ENCODE data around the gene GET4.
A peak's percentile ranks its signal among the peaks of the same experiment; 100 is the strongest.

The GET4 gene

GRCh38 chr7:832968-833424 is 43.4 kb upstream of the GET4 start:
- H3K4me3 ChIP-seq (ENCODE audit: low read depth, low read length), result no peak overlapping the region
- H3K4me1 ChIP-seq (ENCODE audit: control insufficient read depth, insufficient read depth, low read length), result peaks cover 13% of the 10 kb centered on the region
- ChIA-PET CTCF (interaction anchor here (0.6 to 1.3 kb wide), 4 partner anchors 15 to 71 kb away, joined by 3 to 5 read pairs (median 4); no protein-coding TSS in a partner anchor), POLR2A (interaction anchor here (1.5 kb wide), 1 partner anchor 17 kb away, joined by 8 read pairs; no protein-coding TSS in a partner anchor)
- no peak for TF ChIP-seq ZNF704 (tag by site-specific recombination; IDR thresholded peaks at IDR 0.05)
- no peak for TF ChIP-seq PBX3 (CRISPR knock-in tag; IDR thresholded peaks at IDR 0.05)
- TF ChIP-seq, protein P1, sequence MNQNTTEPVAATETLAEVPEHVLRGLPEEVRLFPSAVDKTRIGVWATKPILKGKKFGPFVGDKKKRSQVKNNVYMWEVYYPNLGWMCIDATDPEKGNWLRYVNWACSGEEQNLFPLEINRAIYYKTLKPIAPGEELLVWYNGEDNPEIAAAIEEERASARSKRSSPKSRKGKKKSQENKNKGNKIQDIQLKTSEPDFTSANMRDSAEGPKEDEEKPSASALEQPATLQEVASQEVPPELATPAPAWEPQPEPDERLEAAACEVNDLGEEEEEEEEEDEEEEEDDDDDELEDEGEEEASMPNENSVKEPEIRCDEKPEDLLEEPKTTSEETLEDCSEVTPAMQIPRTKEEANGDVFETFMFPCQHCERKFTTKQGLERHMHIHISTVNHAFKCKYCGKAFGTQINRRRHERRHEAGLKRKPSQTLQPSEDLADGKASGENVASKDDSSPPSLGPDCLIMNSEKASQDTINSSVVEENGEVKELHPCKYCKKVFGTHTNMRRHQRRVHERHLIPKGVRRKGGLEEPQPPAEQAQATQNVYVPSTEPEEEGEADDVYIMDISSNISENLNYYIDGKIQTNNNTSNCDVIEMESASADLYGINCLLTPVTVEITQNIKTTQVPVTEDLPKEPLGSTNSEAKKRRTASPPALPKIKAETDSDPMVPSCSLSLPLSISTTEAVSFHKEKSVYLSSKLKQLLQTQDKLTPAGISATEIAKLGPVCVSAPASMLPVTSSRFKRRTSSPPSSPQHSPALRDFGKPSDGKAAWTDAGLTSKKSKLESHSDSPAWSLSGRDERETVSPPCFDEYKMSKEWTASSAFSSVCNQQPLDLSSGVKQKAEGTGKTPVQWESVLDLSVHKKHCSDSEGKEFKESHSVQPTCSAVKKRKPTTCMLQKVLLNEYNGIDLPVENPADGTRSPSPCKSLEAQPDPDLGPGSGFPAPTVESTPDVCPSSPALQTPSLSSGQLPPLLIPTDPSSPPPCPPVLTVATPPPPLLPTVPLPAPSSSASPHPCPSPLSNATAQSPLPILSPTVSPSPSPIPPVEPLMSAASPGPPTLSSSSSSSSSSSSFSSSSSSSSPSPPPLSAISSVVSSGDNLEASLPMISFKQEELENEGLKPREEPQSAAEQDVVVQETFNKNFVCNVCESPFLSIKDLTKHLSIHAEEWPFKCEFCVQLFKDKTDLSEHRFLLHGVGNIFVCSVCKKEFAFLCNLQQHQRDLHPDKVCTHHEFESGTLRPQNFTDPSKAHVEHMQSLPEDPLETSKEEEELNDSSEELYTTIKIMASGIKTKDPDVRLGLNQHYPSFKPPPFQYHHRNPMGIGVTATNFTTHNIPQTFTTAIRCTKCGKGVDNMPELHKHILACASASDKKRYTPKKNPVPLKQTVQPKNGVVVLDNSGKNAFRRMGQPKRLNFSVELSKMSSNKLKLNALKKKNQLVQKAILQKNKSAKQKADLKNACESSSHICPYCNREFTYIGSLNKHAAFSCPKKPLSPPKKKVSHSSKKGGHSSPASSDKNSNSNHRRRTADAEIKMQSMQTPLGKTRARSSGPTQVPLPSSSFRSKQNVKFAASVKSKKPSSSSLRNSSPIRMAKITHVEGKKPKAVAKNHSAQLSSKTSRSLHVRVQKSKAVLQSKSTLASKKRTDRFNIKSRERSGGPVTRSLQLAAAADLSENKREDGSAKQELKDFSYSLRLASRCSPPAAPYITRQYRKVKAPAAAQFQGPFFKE (tag by site-specific recombination; IDR thresholded peaks at IDR 0.05; ENCODE audit: borderline replicate concordance), result no peak
- no peak overlapping the region for H3K27ac ChIP-seq (ENCODE audit: extremely low read depth, low read depth, low read length)
- no peaks in the 10 kb centered on the region for H3K9me3 ChIP-seq (ENCODE audit: control insufficient read depth, insufficient read depth, low read depth, low read length)
- H3K36me3 ChIP-seq (ENCODE audit: control insufficient read depth in 2 of 2, insufficient read depth in 1 of 2, low read length in 2 of 2), result peaks cover 4 to 6% of the 10 kb centered on the region in 2 experiments; a peak in 2 of 3 replicates

DNA sequence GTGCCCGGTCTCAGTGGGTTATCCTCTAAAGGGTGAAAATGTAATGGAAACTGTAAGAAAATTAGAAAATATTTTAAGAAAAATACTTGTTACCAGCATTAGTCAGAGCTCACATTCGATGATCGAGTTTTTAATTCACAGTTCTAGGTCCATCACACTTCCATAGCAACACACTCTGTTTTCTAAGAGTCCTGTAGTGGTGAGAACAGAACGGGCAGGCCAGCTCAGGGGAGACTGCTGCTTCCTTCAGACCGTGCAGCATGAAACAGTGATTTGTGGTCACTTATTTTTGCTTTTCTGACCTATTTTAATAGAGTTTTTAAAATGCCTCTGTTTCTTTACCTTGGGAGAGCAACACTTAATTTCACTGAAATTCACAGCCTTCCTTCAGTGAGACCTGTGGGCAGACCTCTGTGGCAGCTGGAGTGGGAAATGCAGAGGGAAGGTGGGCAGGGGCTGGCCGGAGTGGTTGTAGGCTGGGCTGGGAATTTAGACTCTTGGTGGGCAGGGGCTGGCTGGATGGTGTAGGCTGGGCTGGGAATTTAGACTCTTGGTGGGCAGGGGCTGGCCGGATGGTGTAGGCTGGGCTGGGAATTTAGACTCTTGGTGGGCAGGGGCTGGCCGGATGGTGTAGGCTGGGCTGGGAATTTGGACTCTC is 42.6 kb upstream of the GET4 start:
- TF ChIP-seq ZFHX2 (tag by site-specific recombination; conservative IDR thresholded peaks at IDR 0.05) (peak; percentile 54), ZNF48 (tag by site-specific recombination; IDR thresholded peaks at IDR 0.05) (no peak), ZSCAN16 (tag by site-specific recombination; IDR thresholded peaks at IDR 0.05) (no peak), EGR2 (tag by site-specific recombination; IDR thresholded peaks at IDR 0.05; ENCODE audit: low read depth) (peak; percentile 83)
- TF ChIP-seq, protein P2, sequence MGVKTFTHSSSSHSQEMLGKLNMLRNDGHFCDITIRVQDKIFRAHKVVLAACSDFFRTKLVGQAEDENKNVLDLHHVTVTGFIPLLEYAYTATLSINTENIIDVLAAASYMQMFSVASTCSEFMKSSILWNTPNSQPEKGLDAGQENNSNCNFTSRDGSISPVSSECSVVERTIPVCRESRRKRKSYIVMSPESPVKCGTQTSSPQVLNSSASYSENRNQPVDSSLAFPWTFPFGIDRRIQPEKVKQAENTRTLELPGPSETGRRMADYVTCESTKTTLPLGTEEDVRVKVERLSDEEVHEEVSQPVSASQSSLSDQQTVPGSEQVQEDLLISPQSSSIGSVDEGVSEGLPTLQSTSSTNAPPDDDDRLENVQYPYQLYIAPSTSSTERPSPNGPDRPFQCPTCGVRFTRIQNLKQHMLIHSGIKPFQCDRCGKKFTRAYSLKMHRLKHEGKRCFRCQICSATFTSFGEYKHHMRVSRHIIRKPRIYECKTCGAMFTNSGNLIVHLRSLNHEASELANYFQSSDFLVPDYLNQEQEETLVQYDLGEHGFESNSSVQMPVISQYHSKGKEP (tag by site-specific recombination; IDR thresholded peaks at IDR 0.05), result no peak
- ChIA-PET CTCF (interaction anchor here (0.6 to 1.3 kb wide), 3 partner anchors 15 to 62 kb away, joined by 3 to 5 read pairs (median 3); no protein-coding TSS in a partner anchor), POLR2A (no interaction called here)
- no peak overlapping the region for H3K4me3 ChIP-seq (ENCODE audit: low read depth, low read length)
- H3K36me3 ChIP-seq (ENCODE audit: control insufficient read depth in 2 of 2, insufficient read depth in 1 of 2, low read length in 2 of 2), result peaks cover 6 to 9% of the 10 kb centered on the region in 2 experiments; a peak in 2 of 3 replicates
- H3K9me3 ChIP-seq (ENCODE audit: control insufficient read depth, insufficient read depth, low read depth, low read length), result no peaks in the 10 kb centered on the region
- H3K27ac ChIP-seq (ENCODE audit: extremely low read depth, low read depth, low read length), result no peak overlapping the region
- H3K4me1 ChIP-seq (ENCODE audit: control insufficient read depth, insufficient read depth, low read length), result peaks cover 13% of the 10 kb centered on the region

GRCh38 chr7:834277-834676 is 42.1 kb upstream of the GET4 start:
- ChIA-PET CTCF (interaction anchor here (1.3 kb wide), 1 partner anchor 21 kb away, joined by 5 read pairs; no protein-coding TSS in a partner anchor), POLR2A (no interaction called here)
- peaks cover 13% of the 10 kb centered on the region for H3K4me1 ChIP-seq (ENCODE audit: control insufficient read depth, insufficient read depth, low read length)
- peaks cover 6 to 15% of the 10 kb centered on the region in 2 experiments; a peak in 2 of 3 replicates for H3K36me3 ChIP-seq (ENCODE audit: control insufficient read depth in 2 of 2, insufficient read depth in 1 of 2, low read length in 2 of 2)
- no peak overlapping the region for H3K27ac ChIP-seq (ENCODE audit: extremely low read depth, low read depth, low read length)
- H3K9me3 ChIP-seq (ENCODE audit: control insufficient read depth, insufficient read depth, low read depth, low read length), result no peaks in the 10 kb centered on the region
- no peak overlapping the region for H3K4me3 ChIP-seq (ENCODE audit: low read depth, low read length)
- TF ChIP-seq ZNF324 (tag by site-specific recombination; IDR thresholded peaks at IDR 0.05) (no peak), ZNF571 (tag by site-specific recombination; IDR thresholded peaks at IDR 0.05) (no peak), ZNF391 (tag by site-specific recombination; IDR thresholded peaks at IDR 0.05; ENCODE audit: borderline replicate concordance, low read depth) (no peak), ZNF843 (tag by site-specific recombination; IDR thresholded peaks at IDR 0.05) (no peak)
- TF ChIP-seq, protein P2 (tag by site-specific recombination; IDR thresholded peaks at IDR 0.05), result no peak
